GM13976 (cell line): ENCODE results near the gene ASTN1.

Experiments
- DNase-seq: peaks from one replicate; pipeline ENCODE4 v3.0.0; 2012; ENCODE audit warnings: low spot score
- CTCF ChIP-seq: IDR thresholded peaks from 2 replicates; pipeline ENCODE4 v1.5.1; 2012; ENCODE audit warnings: borderline replicate concordance, mild to moderate bottlenecking; ENCODE audit not compliant: insufficient read depth; ENCODE audit errors: extremely low read depth, missing control alignments, control extremely low read depth
- in situ Hi-C: fragments of 300-500 bp; cut with MboI; formaldehyde crosslinking; loops from one replicate; pipeline ENCODE4 v1.12.0; 2022; ENCODE audit warnings: low sequenced_read_pairs, mixed read lengths, inconsistent platforms; ENCODE audit not compliant: unreplicated experiment

ASTN1 gene

GRCh38 chr1:177145106-177146070 lies 19.1 kb downstream of the ASTN1 start:
- in situ Hi-C loops = no loop called here
- no peak for TF ChIP-seq CTCF
- no peak for DNase-seq

GRCh38 chr1:177142791-177143271 lies 21.7 kb downstream of the ASTN1 start:
- no peak for TF ChIP-seq CTCF
- no peak for DNase-seq
- in situ Hi-C loops = no loop called here

DNA sequence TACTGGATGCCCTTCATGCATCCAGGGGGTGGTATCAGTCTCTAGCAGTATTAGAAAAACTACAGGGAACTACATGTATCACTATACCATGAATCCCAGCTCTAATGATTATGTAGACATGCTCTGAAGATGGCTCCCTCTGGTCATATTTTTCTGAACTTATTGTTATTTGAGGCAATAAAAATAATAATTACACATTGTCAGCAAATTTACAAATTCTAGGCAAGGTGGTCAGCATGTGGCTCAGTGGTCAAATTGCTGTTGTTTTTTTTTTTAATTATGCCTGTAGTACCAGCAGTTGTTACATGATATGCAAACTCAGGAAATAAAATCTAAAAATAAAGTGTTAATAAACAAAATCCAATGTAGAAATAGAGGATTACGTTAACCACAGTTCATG lies 22.5 kb downstream of the ASTN1 start:
- no peak for TF ChIP-seq CTCF
- in situ Hi-C loops = no loop called here
- DNase-seq = no peak

- no peak for DNase-seq
- in situ Hi-C loops = no loop called here
- TF ChIP-seq CTCF = no peak
Measured at GRCh38 chr1:177138347-177138746, 26.2 kb downstream of the ASTN1 start.

- no peak for TF ChIP-seq CTCF
- DNase-seq = no peak
- in situ Hi-C loops = no loop called here
Measured at GRCh38 chr1:177137814-177138213, 26.7 kb downstream of the ASTN1 start.

DNA sequence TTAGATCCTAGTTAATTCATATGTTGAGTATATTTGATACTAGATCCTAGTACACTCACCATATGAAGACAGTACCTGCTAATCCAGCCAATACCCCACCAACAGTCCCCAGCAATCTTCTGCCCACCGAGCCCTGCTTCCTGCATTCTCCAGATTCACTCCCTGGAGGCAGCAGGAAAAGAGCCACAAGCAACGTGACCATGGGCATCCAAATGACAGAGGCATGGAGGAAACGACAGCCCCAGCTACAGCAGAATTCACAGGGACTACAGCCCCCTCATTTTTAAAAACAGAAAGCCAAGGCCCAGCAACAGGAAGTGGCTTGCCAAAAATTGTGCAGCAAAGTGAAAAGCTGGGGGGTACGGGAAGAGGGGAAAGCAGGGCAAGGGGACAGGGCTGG lies 29.3 kb downstream of the ASTN1 start:
- in situ Hi-C loops = no loop called here

More for the DNA sequence above, 29.3 kb downstream of the ASTN1 start:
- no peak for DNase-seq
- no peak for TF ChIP-seq CTCF
